Hepatocyte (in vitro differentiated cells): ENCODE data around the gene SRP68.

Experiments used
- CTCF ChIP-seq: fragments of 200-600 bp; sonication (generic); IDR thresholded peaks from 2 replicates; pipeline ENCODE4 v1.5.1; 2016; ENCODE audit warnings: antibody characterized with exemption, mild to moderate bottlenecking; ENCODE audit not compliant: poor library complexity
- EZH2 ChIP-seq: fragments of 200-600 bp; sonication (generic); IDR thresholded peaks from 2 replicates; pipeline ENCODE4 v1.6.1; 2016; ENCODE audit warnings: antibody characterized with exemption, mild to moderate bottlenecking, borderline replicate concordance
- EZH2phosphoT487 ChIP-seq: fragments of 200-600 bp; sonication (generic); IDR thresholded peaks from one replicate; pipeline ENCODE4 v1.6.1; 2018; ENCODE audit warnings: antibody characterized with exemption, mild to moderate bottlenecking, low read depth, moderate library complexity; ENCODE audit not compliant: unreplicated experiment, severe bottlenecking

GRCh38 chr17:76103274-76104139 is 31.2 kb upstream of the SRP68 start, which contains the start of gene EXOC7:
- TF ChIP-seq CTCF (no peak), EZH2phosphoT487 (no peak), EZH2 (no peak)
